CD4-positive, alpha-beta T cell treated with Interleukin-10 for 1 hour (primary cell): ENCODE results near the gene SCEL.

Experiments used
- DNase-seq: peaks from one replicate; pipeline ENCODE4 v3.0.0-alpha.2; 2020

The SCEL gene

DNA sequence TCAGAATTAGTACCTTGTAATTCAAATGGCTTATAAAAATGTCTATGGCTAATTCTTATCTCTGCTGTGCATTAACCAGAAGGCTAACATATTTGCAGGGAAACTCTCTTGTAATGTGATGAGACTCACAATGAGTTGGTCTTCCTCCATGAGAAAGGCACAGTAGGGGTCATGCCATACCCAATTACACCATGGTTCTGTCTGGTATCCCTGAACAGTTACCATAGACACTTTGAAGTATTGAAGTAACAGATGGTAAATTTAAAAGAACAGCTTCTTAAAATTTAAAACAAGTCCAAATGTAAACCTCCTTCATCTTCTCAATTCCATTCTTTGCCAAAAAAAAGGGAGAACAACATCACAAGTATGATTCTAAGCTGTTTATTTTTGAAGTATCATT is 139.3 kb downstream of the SCEL start:
- no peak for DNase-seq

DNA sequence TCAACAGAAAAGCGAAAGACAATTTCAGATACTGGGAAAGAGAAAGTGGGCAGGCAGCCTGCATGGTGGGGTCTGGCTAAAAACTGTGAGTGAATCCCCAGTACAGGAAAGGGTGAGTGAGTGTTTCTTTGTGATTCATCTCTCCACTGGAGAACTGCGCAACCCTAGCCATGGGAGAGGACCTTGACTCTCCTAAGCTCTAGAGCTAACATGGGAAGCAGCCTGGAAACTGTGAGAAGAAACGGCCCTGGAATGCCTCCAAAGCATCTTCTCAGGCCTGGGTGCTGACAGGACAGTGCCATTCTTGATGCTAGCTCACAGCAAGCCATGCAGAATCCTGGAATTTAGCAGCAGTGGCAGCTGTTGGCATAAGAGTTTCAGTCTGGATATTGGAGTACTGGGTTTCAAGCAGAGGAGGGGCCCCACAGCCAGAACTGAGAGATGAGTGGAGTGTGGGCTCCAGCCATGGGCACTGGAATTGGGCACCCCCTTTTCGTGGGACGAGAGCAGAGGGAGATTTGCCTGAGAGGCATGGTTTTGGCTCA is 143.3 kb downstream of the SCEL start:
- no peak for DNase-seq

DNA sequence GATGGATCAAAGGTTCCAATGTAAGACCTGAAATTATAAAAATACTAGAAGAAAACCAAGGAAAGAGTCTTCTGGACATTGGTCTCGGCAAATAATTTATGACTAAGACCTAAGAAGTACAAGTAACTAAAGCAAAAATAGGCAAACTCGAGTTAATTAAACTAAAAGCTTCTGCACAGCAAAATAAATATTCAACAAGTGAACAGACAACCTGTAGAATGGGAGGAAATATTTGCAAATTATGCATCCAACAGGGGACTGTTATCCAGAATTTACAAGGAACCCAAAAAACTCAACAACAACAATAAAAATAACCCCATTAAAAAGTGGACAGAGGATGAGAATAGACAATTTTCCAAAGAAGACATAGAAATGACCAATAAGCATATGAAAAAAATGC is 152.3 kb downstream of the SCEL start:
- no peak for DNase-seq

DNA sequence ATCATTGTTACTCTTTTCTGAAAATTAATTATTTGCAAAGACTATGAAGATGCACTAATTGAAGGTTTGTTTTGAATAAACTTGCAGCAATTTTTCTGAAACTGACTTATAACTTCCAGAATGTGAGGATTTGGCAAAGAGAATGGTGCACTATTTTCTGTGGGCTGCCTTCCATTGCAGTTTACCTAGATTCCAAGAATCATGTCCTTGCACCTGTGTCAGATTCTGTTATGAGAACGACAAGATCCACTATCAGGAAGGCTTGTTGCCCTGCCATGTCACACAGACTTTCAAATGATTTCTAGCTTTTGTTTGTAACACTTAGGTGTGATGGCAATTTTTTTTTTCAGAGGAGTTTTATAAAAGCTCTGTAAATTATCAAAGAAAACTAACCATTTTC is 156.4 kb downstream of the SCEL start:
- DNase-seq = no peak

DNA sequence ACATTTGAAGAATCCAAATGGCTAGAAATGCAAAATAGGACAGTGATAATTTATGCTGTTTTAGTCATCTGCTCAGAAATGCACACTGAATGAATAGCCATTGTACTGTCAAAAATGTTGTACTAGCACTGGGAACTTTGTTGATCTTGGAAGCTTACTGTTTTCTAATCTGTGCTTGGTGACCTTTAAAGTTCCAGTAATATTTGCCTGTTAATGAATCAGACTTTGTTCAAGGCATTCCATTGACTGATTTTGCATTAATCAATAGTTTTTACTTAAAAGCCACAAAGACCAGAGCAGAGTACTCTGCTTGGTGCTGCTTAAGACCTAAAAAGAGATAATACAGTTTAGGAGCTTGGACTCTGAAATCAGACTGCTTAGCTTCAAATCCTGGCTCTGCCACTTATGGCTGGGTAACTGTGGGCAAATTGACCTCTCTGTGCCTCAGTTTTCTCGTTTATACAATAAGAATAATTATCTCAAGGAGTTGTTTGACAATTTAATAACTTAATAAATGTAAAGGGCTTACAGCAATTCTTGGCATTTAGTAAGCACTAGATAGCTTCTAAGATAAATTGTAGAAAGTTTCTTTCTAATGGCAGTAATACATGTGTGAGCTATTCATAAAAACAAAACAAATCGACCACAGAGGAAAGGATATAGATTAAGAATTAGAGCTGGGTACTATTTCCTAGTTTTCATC is 157.4 kb downstream of the SCEL start:
- no peak for DNase-seq

DNA sequence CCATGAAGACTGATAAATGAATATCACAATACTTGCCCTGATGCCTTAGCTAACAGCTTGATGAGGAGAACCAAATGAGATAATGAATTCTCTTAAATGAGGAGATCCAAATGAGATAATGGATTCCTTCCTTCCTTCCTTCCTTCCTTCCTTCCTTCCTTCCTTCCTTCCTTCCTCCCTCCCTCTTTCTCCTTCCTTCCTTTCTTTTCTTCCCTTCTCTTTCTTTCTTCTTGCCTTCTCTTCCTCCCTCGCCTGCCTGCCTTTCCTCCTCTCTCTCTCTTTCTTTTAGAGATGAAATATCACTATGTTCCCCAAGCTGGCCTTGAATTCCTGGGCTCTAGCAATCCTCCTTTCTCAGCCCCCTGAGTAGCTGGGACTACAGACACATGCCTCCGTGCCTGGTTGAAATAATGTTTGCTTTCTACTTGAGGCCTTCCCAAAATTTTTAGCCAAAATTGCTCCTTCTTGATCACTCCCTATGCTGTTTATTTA is 158.0 kb downstream of the SCEL start:
- DNase-seq = no peak
